Heart left ventricle (tissue), 16 donors: ENCODE data around the gene PRPF38B. TPM values are rescaled to one million over a fixed set of nuclear protein-coding genes. Genes with fewer than 3 reads are reported as not detected.
"Not testable (repeated sequence)": the region's sequence is repeated elsewhere in the genome, so short reads cannot be mapped to it uniquely, and the experiment has no call there.

Source experiments
- ATAC-seq, 4 donors: fragments of 200-7000 bp; cut with Tn5 transposase; one replicate each; pipeline ENCODE4 v1.9.1; 2020 to 2022; ENCODE audit warnings: moderate library complexity in 4 of 4, mild to moderate bottlenecking in 3 of 4, moderate number of reproducible peaks in 1 of 4
- DNase-seq, 5 donors: peaks; one replicate each; pipeline ENCODE4 v3.0.0-alpha.2; 2020
- H3K27ac ChIP-seq, 12 donors: fragments of 200-600 bp; sonication (generic) in 4 of 12; one replicate each; pipeline versions ENCODE4 v1.5.0 to v1.8.0; 2016 to 2022; ENCODE audit warnings: mild to moderate bottlenecking in 2 of 12
- H3K27me3 ChIP-seq, 9 donors: fragments of 200-600 bp; sonication (generic) in 2 of 9; one replicate each; pipeline versions ENCODE4 v1.5.1 to v1.8.0; 2016 to 2022; ENCODE audit warnings: mild to moderate bottlenecking in 3 of 9
- H3K36me3 ChIP-seq, 9 donors: fragments of 200-600 bp; sonication (generic) in 2 of 9; one replicate each; pipeline versions ENCODE4 v1.5.0 to v1.8.0; 2018 to 2022; ENCODE audit warnings: mild to moderate bottlenecking in 2 of 9
- H3K4me1 ChIP-seq, 12 donors: fragments of 200-600 bp; sonication (generic) in 4 of 12; one replicate each; pipeline versions ENCODE4 v1.5.0 to v1.8.0; 2016 to 2022; ENCODE audit warnings: mild to moderate bottlenecking in 3 of 12
- H3K4me3 ChIP-seq, 12 donors: fragments of 200-600 bp; sonication (generic) in 4 of 12; one replicate each; pipeline versions ENCODE4 v1.5.0 to v1.8.0; 2017 to 2022; ENCODE audit warnings: mild to moderate bottlenecking in 9 of 12, moderate library complexity in 4 of 12
- H3K9me3 ChIP-seq, 12 donors: fragments of 200-600 bp; sonication (generic) in 4 of 12; one replicate each; pipeline versions ENCODE4 v1.5.0 to v1.8.0; 2016 to 2022; ENCODE audit warnings: mild to moderate bottlenecking in 1 of 12
- CTCF ChIP-seq, 12 donors: fragments of 200-600 bp; sonication (generic) in 4 of 12; IDR thresholded peaks; one replicate each; pipeline versions ENCODE4 v1.5.0 to v1.8.0; 2018 to 2022; ENCODE audit warnings: antibody characterized with exemption in 12 of 12, mild to moderate bottlenecking in 5 of 12
- POLR2A ChIP-seq, 2 donors: fragments of 450-650 bp; IDR thresholded peaks; one replicate each; pipeline ENCODE4 v1.6.1; 2017; ENCODE audit warnings: antibody characterized with exemption in 2 of 2, mild to moderate bottlenecking in 2 of 2, moderate library complexity in 2 of 2
- WGBS, 4 donors: extraction: QIAGEN DNeasy Blood & Tissue Kit in 2 of 4; methylation state at CpG; one replicate each; pipeline versions ENCODE4 v1.1.5 to v1.1.7; 2013 to 2018; 5-methylcytosine and 5-hydroxymethylcytosine counted together
- intact Hi-C, 10 donors: fragments of 100-400 bp; cut with DNase I; formaldehyde crosslinking; loops; one replicate each; pipeline versions ENCODE4 v1.11.1 to v1.14.2; 2022
- polyA plus RNA-seq, 2 donors: library from polyadenylated mRNA; stranded (reverse); fragments of 200-250 nt; gene quantifications; one replicate each; pipeline ENCODE4 v1.2.3, GENCODE V29; 2013
- total RNA-seq, 9 donors: library from RNA; depleted of rRNA in 2 of 9; stranded (reverse); fragments of >200 nt in 2 of 9; fragmentation: NEBNext Ultra II Directional in 3 of 9; extraction: Animal tissue kit (Norgen Biotek cat#: 25700) in 3 of 9; gene quantifications; one replicate each; pipeline versions ENCODE4 v1.1.0 to v1.2.4, GENCODE V29; 2016 to 2023
- donor health status: ischemic (EF 13 %, LVEDD 7.1; RV severe dilation, severe dysfunction).
- donor health status: healthy with polysubstance abuse.
- donor health status: DM: no; HTN: yes; CAD: no.
- donor health status: DM: no; HTN: no; CAD: no.
- donor health status: ischemic (EF 25% LVEDD 6.9; RV normal size, moderate dysfunction).
- donor health status: ischemic (EF 25% LVEDD 5.7; RV mildly dilated, moderate dysfunction).
- donor health status: healthy.
- donor health status: DM: yes; HTN: yes; CAD: no.
- donor health status: ischemic (EF 35%, LVEDD 5.7; RV mildly dilated, moderate dysfunction).
- donor health status: nonischemic (EF 11% LVEDD 7.7; RV severe dilation, severe dysfunction).
- donor health status: DM: yes; HTN: yes; CAD: no.
- donor health status: PGD.
- donor health status: ischemic (EF 29% LVEDD 5.4; RV normal size, mild dysfunction).
- donor health status: nonischemic (EF 23%, LVEDD 6.1; RV moderate dilation, normal function).

The PRPF38B gene
- total and polyA plus RNA-seq, 11 donors = 7.7 to 22.6 (median 15.1) TPM

- DNase-seq (no peak), ATAC-seq (peak in 1 of 4 donors; percentile 49)
- Histone ChIP-seq H3K27ac (no peak overlapping the region), H3K27me3 (peaks cover 0 to 7% (median 0%) of the 10 kb centered on the region in 9 donors), H3K9me3 (no peaks in the 10 kb centered on the region), H3K36me3 (no peaks in the 10 kb centered on the region), H3K4me3 (no peak overlapping the region), H3K4me1 (no peaks in the 10 kb centered on the region)
- 86 to 92% (median 87%) methylated on average over 5 of the region's 5 CpGs for WGBS, 4 donors
- intact Hi-C loops = no loop called here
- TF ChIP-seq POLR2A (IDR thresholded peaks at IDR 0.05) (no peak), CTCF (IDR thresholded peaks at IDR 0.05) (no peak)
These were observed 21.9 kb upstream of the PRPF38B start for GRCh38 chr1:108670131-108670773.

GRCh38 chr1:108671143-108671542 lies 21.0 kb upstream of the PRPF38B start:
- no peak for TF ChIP-seq POLR2A (IDR thresholded peaks at IDR 0.05)
- H3K27ac ChIP-seq = no peak overlapping the region
- H3K27me3 ChIP-seq = peaks cover 0 to 7% (median 0%) of the 10 kb centered on the region in 9 donors
- ATAC-seq = no peak
- intact Hi-C loops = no loop called here
- H3K4me3 ChIP-seq = no peak overlapping the region
- no peaks in the 10 kb centered on the region for H3K4me1 ChIP-seq
- no peaks in the 10 kb centered on the region for H3K36me3 ChIP-seq
- no peak for DNase-seq
- WGBS, 4 donors = 93 to 97% (median 95%) methylated on average over 2 of the region's 2 CpGs
- no peaks in the 10 kb centered on the region for H3K9me3 ChIP-seq

GRCh38 chr1:108678706-108679105 lies 13.4 kb upstream of the PRPF38B start:
- 83 to 87% (median 85%) methylated on average over 4 of the region's 4 CpGs for WGBS, 4 donors
- intact Hi-C loops = no loop called here
- Histone ChIP-seq H3K4me1 (peaks cover 0 to 9% (median 0%) of the 10 kb centered on the region in 12 donors), H3K9me3 (no peaks in the 10 kb centered on the region), H3K27ac (no peak overlapping the region), H3K4me3 (no peak overlapping the region), H3K36me3 (no peaks in the 10 kb centered on the region), H3K27me3 (no peaks in the 10 kb centered on the region)
- no peak for ATAC-seq
- no peak for DNase-seq
- TF ChIP-seq POLR2A (IDR thresholded peaks at IDR 0.05) (no peak), CTCF (IDR thresholded peaks at IDR 0.05) (no peak)

- ATAC-seq (peak in 1 of 4 donors; percentile 37), DNase-seq (no peak)
- no peak for TF ChIP-seq CTCF (IDR thresholded peaks at IDR 0.05)
- TF ChIP-seq POLR2A (IDR thresholded peaks at IDR 0.05) = no peak
- WGBS, 4 donors = 62 to 72% (median 67%) methylated on average over 10 of the region's 10 CpGs
- Histone ChIP-seq H3K27me3 (no peaks in the 10 kb centered on the region), H3K27ac (no peak overlapping the region), H3K9me3 (no peaks in the 10 kb centered on the region), H3K36me3 (no peaks in the 10 kb centered on the region), H3K4me1 (peaks cover 0 to 9% (median 0%) of the 10 kb centered on the region in 12 donors), H3K4me3 (peak overlapping the region in 9 of 12 donors; percentile 9 to 46 (median 26))
- intact Hi-C loops = no loop called here
These were observed 12.4 kb upstream of the PRPF38B start for GRCh38 chr1:108679586-108680213.

GRCh38 chr1:108681701-108682100 lies 10.4 kb upstream of the PRPF38B start:
- H3K27ac ChIP-seq, H3K4me3 ChIP-seq, intact Hi-C loops, ATAC-seq, H3K27me3 ChIP-seq, H3K4me1 ChIP-seq, DNase-seq, H3K36me3 ChIP-seq, H3K9me3 ChIP-seq: not testable (repeated sequence)
- WGBS, 4 donors = 52 to 65% (median 62%) methylated on average over 4 of the region's 4 CpGs
